Neural cell (in vitro differentiated cells): ENCODE data around the gene COL18A1. TPM values are rescaled to one million over a fixed set of nuclear protein-coding genes. Genes with fewer than 3 reads are reported as not detected.

Experiments
- H2AFZ ChIP-seq: fragments of 200-600, 300-800 bp; sonication (generic), shearing (Covaris generic); 2 replicates; pipeline ENCODE4 v1.6.0; 2014; ENCODE audit warnings: low read depth, mild to moderate bottlenecking, antibody characterized with exemption, low read length, moderate library complexity
- H3F3A ChIP-seq: fragments of 200-600 bp; shearing (Covaris generic); 2 replicates; pipeline ENCODE4 v1.6.1; 2016; ENCODE audit warnings: mild to moderate bottlenecking, moderate library complexity, mixed read lengths, antibody characterized with exemption, low read length; ENCODE audit not compliant: insufficient read depth, poor library complexity, severe bottlenecking
- H3K27ac ChIP-seq: fragments of 200-600, 300-800 bp; sonication (generic), shearing (Covaris generic); 2 replicates; pipeline ENCODE4 v1.5.1; 2014; ENCODE audit warnings: mild to moderate bottlenecking, low read length, moderate library complexity
- H3K27me3 ChIP-seq: fragments of 300-800, 200-600 bp; sonication (generic), shearing (Covaris generic); 2 replicates; pipeline ENCODE4 v1.6.0; 2014; ENCODE audit warnings: mild to moderate bottlenecking, low read depth, low read length, moderate library complexity; ENCODE audit not compliant: insufficient read depth
- H3K36me3 ChIP-seq: fragments of 300-800, 200-600 bp; sonication (generic), shearing (Covaris generic); 2 replicates; pipeline ENCODE4 v1.5.1; 2014; ENCODE audit warnings: mild to moderate bottlenecking, antibody characterized with exemption, low read length, moderate library complexity; ENCODE audit not compliant: insufficient read depth
- H3K4me2 ChIP-seq: fragments of 300-800, 200-600 bp; sonication (generic), shearing (Covaris generic); 2 replicates; pipeline ENCODE4 v1.6.0; 2014; ENCODE audit warnings: mild to moderate bottlenecking, low read length
- H3K4me3 ChIP-seq: fragments of 300-800, 200-600 bp; sonication (generic), shearing (Covaris generic); 2 replicates; pipeline ENCODE4 v1.5.1; 2014; ENCODE audit warnings: mild to moderate bottlenecking, low read length, moderate library complexity
- H3K79me2 ChIP-seq: fragments of 200-600 bp; shearing (Covaris generic); replicated peaks from 2 replicates; pipeline ENCODE4 v1.6.0; 2014; ENCODE audit warnings: mild to moderate bottlenecking, low read length, moderate library complexity; ENCODE audit not compliant: insufficient read depth
- H3K9ac ChIP-seq: fragments of 300-800, 200-600 bp; sonication (generic), shearing (Covaris generic); 2 replicates; pipeline ENCODE4 v1.6.1; 2016; ENCODE audit warnings: mild to moderate bottlenecking, low read length, mixed read lengths
- H3K9me2 ChIP-seq: fragments of 200-600 bp; shearing (Covaris generic); 2 replicates; pipeline ENCODE4 v1.6.1; 2016; ENCODE audit warnings: mild to moderate bottlenecking, low read length, mixed read lengths; ENCODE audit not compliant: insufficient read depth
- H3K9me3 ChIP-seq: fragments of 200-600, 300-800 bp; sonication (generic), shearing (Covaris generic); 2 replicates; pipeline ENCODE4 v1.6.1; 2016; ENCODE audit warnings: mild to moderate bottlenecking, mixed run types, low read length, moderate library complexity, mixed read lengths
- H4K20me1 ChIP-seq: fragments of 200-600 bp; shearing (Covaris generic); 2 replicates; pipeline ENCODE4 v1.6.1; 2016; ENCODE audit warnings: mild to moderate bottlenecking, mixed run types; ENCODE audit not compliant: insufficient read depth
- CTCF ChIP-seq: fragments of 450-650 bp; IDR thresholded peaks from 2 replicates; pipeline ENCODE4 v1.5.1; 2014; ENCODE audit warnings: antibody characterized with exemption, mild to moderate bottlenecking, moderate library complexity; ENCODE audit not compliant: poor library complexity, severe bottlenecking
- EP300 ChIP-seq: fragments of 450-650 bp; conservative IDR thresholded peaks from 2 replicates; pipeline ENCODE4 v1.6.1; 2014; ENCODE audit warnings: antibody characterized with exemption, mild to moderate bottlenecking, moderate library complexity; ENCODE audit not compliant: poor library complexity, severe bottlenecking
- EZH2 ChIP-seq: fragments of 200-600, 300-800 bp; shearing (Covaris generic), sonication (generic); IDR thresholded peaks from 2 replicates; pipeline ENCODE4 v1.6.1; 2014; ENCODE audit warnings: antibody characterized with exemption, low read length, borderline replicate concordance, mild to moderate bottlenecking; ENCODE audit not compliant: insufficient read depth, poor library complexity, severe bottlenecking
- MXI1 ChIP-seq: fragments of 450-650 bp; conservative IDR thresholded peaks from 2 replicates; pipeline ENCODE4 v1.6.1; 2014; ENCODE audit warnings: antibody characterized with exemption, mild to moderate bottlenecking; ENCODE audit not compliant: poor library complexity, severe bottlenecking
- POLR2AphosphoS5 ChIP-seq: IDR thresholded peaks from 2 replicates; pipeline ENCODE4 v1.6.1; 2012
- RAD21 ChIP-seq: fragments of 450-650 bp; conservative IDR thresholded peaks from 2 replicates; pipeline ENCODE4 v1.6.1; 2014; ENCODE audit warnings: antibody characterized with exemption, mild to moderate bottlenecking, moderate library complexity
- REST ChIP-seq: IDR thresholded peaks from 2 replicates; pipeline ENCODE4 v1.6.1; 2012; ENCODE audit warnings: borderline replicate concordance
- SMC3 ChIP-seq: fragments of 450-650 bp; conservative IDR thresholded peaks from 2 replicates; pipeline ENCODE4 v1.6.1; 2014; ENCODE audit warnings: antibody characterized with exemption, mild to moderate bottlenecking, moderate library complexity; ENCODE audit not compliant: poor library complexity
- TAF1 ChIP-seq: IDR thresholded peaks from 2 replicates; pipeline ENCODE4 v1.6.1; 2012; ENCODE audit warnings: low read depth
- polyA plus RNA-seq: library from polyadenylated mRNA; depleted of rRNA; stranded (reverse); fragments of >200 nt; gene quantifications from 2 replicates; pipeline ENCODE4 v1.2.3, GENCODE V29; 2014

Gene COL18A1
- polyA plus RNA-seq, 1 donor from 2014 or later = 2.5 TPM

GRCh38 chr21:45516071-45516670 lies 111.2 kb downstream of the COL18A1 start:
- H3K27ac ChIP-seq = no peak overlapping the region
- H3K9me2 ChIP-seq = no peaks in the 10 kb centered on the region
- no peaks in the 10 kb centered on the region for H4K20me1 ChIP-seq
- no peaks in the 10 kb centered on the region for H3K36me3 ChIP-seq
- H3K4me2 ChIP-seq = no peak overlapping the region
- H3K9ac ChIP-seq = no peak overlapping the region
- no peaks in the 10 kb centered on the region for H3K79me2 ChIP-seq
- H3K9me3 ChIP-seq = no peaks in the 10 kb centered on the region
- no peaks in the 10 kb centered on the region for H3K27me3 ChIP-seq
- no peak overlapping the region for H3K4me3 ChIP-seq
- H3F3A ChIP-seq = no peaks in the 10 kb centered on the region
- no peak overlapping the region for H2AFZ ChIP-seq
- TF ChIP-seq SMC3 (no peak), EP300 (no peak), RAD21 (no peak), EZH2 (no peak), MXI1 (no peak), POLR2AphosphoS5 (no peak), CTCF (no peak), TAF1 (no peak), REST (no peak)

GRCh38 chr21:45516671-45517151 lies 111.7 kb downstream of the COL18A1 start:
- H3K9ac ChIP-seq = no peak overlapping the region
- H3K9me2 ChIP-seq = no peaks in the 10 kb centered on the region
- no peak overlapping the region for H3K4me3 ChIP-seq
- no peaks in the 10 kb centered on the region for H3K9me3 ChIP-seq
- H3K27me3 ChIP-seq = no peaks in the 10 kb centered on the region
- H3K27ac ChIP-seq = no peak overlapping the region
- H3F3A ChIP-seq = no peaks in the 10 kb centered on the region
- no peak overlapping the region for H3K4me2 ChIP-seq
- no peaks in the 10 kb centered on the region for H3K79me2 ChIP-seq
- no peaks in the 10 kb centered on the region for H3K36me3 ChIP-seq
- H2AFZ ChIP-seq = no peak overlapping the region
- H4K20me1 ChIP-seq = no peaks in the 10 kb centered on the region
- TF ChIP-seq RAD21 = no peak
- no peak for TF ChIP-seq CTCF
- TF ChIP-seq EP300 = no peak
- no peak for TF ChIP-seq TAF1
- TF ChIP-seq EZH2 = no peak
- TF ChIP-seq POLR2AphosphoS5 = no peak
- no peak for TF ChIP-seq SMC3
- TF ChIP-seq REST = no peak
